ENCODE data around the gene ICA1.

DNA sequence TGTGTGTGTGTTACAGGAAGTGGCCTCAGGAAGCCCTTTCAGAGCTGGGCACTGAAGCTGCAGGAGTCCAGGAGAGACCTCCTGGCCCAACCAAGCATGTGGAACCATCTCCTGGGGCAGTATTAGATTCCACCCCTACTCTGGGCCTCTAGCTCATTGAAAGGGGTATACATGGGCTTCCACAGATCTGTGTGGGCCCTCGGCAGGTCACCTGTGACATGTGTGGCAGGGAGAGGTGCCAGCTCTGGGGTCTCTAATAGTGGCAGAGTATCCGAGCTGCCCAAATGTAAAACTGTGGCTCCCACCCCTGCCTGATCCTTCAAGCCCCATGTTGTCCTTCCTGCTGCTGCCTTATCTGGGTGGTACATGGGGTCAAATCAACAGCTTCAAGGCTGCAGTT lies 149.3 kb downstream of the ICA1 start:
- no peak for TF ChIP-seq POLR2A (IDR thresholded peaks at IDR 0.05; ENCODE audit: low read depth, low read length)
- TF ChIP-seq POLR2AphosphoS5 (IDR thresholded peaks at IDR 0.05; ENCODE audit: low read depth, low read length), result no peak
- TF ChIP-seq TAF1 (IDR thresholded peaks at IDR 0.05; ENCODE audit: borderline replicate concordance, low read depth, low read length), result no peak

Data from GM12892 (cell line).